Testis (tissue), 3 donors: ENCODE results near the gene DACT2. TPM values are rescaled to one million over a fixed set of nuclear protein-coding genes. Genes with fewer than 3 reads are reported as not detected.

Source experiments
- DNase-seq: peaks from one replicate; pipeline ENCODE4 v3.0.0-alpha.2; 2019
- H3K27ac ChIP-seq, 2 donors: fragments of 200-600 bp; sonication (generic); one replicate each; pipeline ENCODE4 v1.5.1; 2019
- H3K27me3 ChIP-seq: fragments of 200-600 bp; sonication (generic); one replicate; pipeline ENCODE4 v1.5.1; 2019
- H3K36me3 ChIP-seq: fragments of 200-600 bp; sonication (generic); one replicate; pipeline ENCODE4 v1.5.1; 2017; ENCODE audit warnings: low read depth; ENCODE audit errors: missing control alignments
- H3K4me1 ChIP-seq: fragments of 200-600 bp; sonication (generic); one replicate; pipeline ENCODE4 v1.5.1; 2019
- H3K4me3 ChIP-seq, 2 donors: fragments of 200-600 bp; sonication (generic); one replicate each; pipeline ENCODE4 v1.5.1; 2017 to 2019
- H3K9me3 ChIP-seq: fragments of 200-600 bp; sonication (generic); one replicate; pipeline ENCODE4 v1.5.1; 2017
- POLR2A ChIP-seq: fragments of 450-650 bp; IDR thresholded peaks from one replicate; pipeline ENCODE4 v1.6.1; 2017; ENCODE audit warnings: antibody characterized with exemption, mild to moderate bottlenecking, moderate library complexity
- WGBS, 2 donors: methylation state at CpG; one replicate each; pipeline ENCODE4 v1.1.5; 2018; 5-methylcytosine and 5-hydroxymethylcytosine counted together
- intact Hi-C: fragments of 100-400 bp; cut with DNase I; formaldehyde crosslinking; loops from one replicate; pipeline ENCODE4 v1.15.1; 2023; ENCODE audit warnings: low total_unique reads
- polyA plus RNA-seq: library from polyadenylated mRNA; stranded (reverse); fragments of 350-450 nt; fragmentation: Illumina TruSeq; extraction: RNeasy Lipid Tissue Mini Kit (QIAGEN cat#74804); gene quantifications from one replicate; pipeline ENCODE4 v1.2.3, GENCODE V29; 2014; ENCODE audit warnings: low read depth, low replicate concordance; ENCODE audit not compliant: insufficient read depth
- total RNA-seq, 2 donors: library from RNA; depleted of rRNA; stranded (reverse); fragments of >200 nt; gene quantifications; one replicate each; pipeline ENCODE4 v1.2.3, GENCODE V29; 2016
- TF ChIP-seq, protein P1 (sequence below), 3 experiments: fragments of 450-650 bp in 2 of 3; fragments of 200-600 bp in 1 of 3; sonication (generic) in 1 of 3; IDR thresholded peaks; one replicate each; pipeline ENCODE4 v1.5.1; 2016 to 2019; ENCODE audit warnings: antibody characterized with exemption in 3 of 3, mild to moderate bottlenecking in 2 of 3, moderate library complexity in 1 of 3

DACT2 gene
- total and polyA plus RNA-seq, 3 donors from 2014 or later, result 1.8 to 20.8 (median 2.0) TPM

DNA sequence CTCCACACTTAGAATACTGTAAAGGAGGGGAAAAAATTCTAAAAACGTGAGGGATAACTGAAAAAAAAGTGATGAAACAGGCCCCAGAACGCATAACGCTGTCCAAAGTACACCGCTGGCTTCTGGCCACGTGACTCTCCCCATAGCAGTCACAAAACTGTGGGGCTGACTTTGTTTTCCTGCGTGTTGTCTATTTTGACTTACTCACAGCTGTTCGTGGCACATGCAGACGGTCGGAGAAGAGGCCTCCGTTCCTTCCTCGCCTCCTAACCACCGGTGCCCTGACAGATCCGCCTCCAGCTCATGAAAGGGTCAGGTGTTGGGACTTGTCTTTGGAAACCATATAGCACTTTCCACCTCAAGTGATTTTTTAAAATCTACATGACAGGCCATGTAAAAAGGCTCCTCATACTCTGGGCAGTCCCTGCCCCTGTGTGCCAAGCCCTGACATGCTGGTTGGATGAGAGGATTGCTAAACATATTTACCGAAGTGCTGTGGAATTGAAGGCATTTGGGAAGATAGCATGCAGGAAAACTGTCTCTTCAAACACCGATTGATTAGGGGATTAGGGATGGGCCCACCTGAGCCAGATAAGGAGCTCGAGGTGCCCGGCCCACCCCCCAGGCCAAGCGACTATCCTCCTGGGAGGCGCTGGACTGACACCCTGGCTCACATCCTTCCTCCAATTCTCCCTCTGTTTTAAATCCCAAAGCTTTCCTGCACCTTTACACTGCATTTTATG lies 54.8 kb downstream of the DACT2 start:
- Histone ChIP-seq H3K36me3 (no peaks in the 10 kb centered on the region), H3K4me1 (no peaks in the 10 kb centered on the region), H3K27ac (no peak overlapping the region), H3K4me3 (no peak overlapping the region), H3K27me3 (no peaks in the 10 kb centered on the region), H3K9me3 (no peaks in the 10 kb centered on the region)
- WGBS, 2 donors, result 66 to 77% methylated on average over 19 of the region's 19 CpGs
- no peak for DNase-seq
- TF ChIP-seq POLR2A, result no peak
- TF ChIP-seq, protein P1, sequence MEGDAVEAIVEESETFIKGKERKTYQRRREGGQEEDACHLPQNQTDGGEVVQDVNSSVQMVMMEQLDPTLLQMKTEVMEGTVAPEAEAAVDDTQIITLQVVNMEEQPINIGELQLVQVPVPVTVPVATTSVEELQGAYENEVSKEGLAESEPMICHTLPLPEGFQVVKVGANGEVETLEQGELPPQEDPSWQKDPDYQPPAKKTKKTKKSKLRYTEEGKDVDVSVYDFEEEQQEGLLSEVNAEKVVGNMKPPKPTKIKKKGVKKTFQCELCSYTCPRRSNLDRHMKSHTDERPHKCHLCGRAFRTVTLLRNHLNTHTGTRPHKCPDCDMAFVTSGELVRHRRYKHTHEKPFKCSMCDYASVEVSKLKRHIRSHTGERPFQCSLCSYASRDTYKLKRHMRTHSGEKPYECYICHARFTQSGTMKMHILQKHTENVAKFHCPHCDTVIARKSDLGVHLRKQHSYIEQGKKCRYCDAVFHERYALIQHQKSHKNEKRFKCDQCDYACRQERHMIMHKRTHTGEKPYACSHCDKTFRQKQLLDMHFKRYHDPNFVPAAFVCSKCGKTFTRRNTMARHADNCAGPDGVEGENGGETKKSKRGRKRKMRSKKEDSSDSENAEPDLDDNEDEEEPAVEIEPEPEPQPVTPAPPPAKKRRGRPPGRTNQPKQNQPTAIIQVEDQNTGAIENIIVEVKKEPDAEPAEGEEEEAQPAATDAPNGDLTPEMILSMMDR (IDR thresholded peaks at IDR 0.05), result no peak
- intact Hi-C loops, result no loop called here

DNA sequence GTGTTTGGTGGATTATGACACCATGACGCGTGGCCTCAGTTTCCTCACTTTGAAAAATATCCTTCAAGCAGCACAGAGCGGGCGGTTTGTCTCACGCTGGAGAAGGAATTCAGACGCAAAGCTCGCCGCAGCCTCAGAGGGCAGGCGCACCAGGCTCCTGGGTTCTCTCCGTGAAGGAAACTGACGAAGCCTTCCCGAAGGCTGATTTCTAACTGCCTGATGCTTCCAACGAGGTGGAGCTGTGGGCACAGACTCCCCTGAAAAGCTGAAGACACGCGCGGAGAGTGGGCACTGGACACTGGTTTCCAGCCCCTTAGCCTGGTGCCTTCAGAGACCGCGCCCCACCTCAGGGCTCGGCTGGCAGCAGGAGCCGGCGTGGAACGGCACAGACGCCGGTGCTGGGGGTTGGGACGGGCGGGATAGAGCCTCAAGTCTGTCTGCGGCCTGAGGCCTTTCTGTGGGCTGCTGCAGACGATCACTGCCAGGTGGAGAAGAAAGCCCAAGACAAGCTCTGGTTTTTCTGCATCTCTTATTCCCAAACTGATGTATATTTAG lies 56.1 kb downstream of the DACT2 start:
- Histone ChIP-seq H3K4me3 (no peak overlapping the region), H3K27ac (no peak overlapping the region), H3K9me3 (no peaks in the 10 kb centered on the region), H3K27me3 (no peaks in the 10 kb centered on the region), H3K4me1 (no peaks in the 10 kb centered on the region), H3K36me3 (no peaks in the 10 kb centered on the region)
- intact Hi-C loops, result no loop called here
- TF ChIP-seq POLR2A, result no peak
- whole genome bisulfite sequencing, 2 donors, result 60 to 69% methylated on average over 17 to 28 of the region's 28 CpGs
- no peak for DNase-seq

GRCh38 chr6:168261234-168261633 lies 58.3 kb downstream of the DACT2 start:
- intact Hi-C loops, result no loop called here
- WGBS, 2 donors, result 88 to 97% methylated on average over 10 to 12 of the region's 12 CpGs
- TF ChIP-seq, protein P1 (IDR thresholded peaks at IDR 0.05), result no peak
- Histone ChIP-seq H3K27me3 (no peaks in the 10 kb centered on the region), H3K9me3 (no peaks in the 10 kb centered on the region), H3K36me3 (no peaks in the 10 kb centered on the region), H3K4me3 (no peak overlapping the region), H3K27ac (no peak overlapping the region), H3K4me1 (no peaks in the 10 kb centered on the region)
- DNase-seq, result no peak

- Histone ChIP-seq H3K4me1 (no peaks in the 10 kb centered on the region), H3K27me3 (no peaks in the 10 kb centered on the region), H3K9me3 (no peaks in the 10 kb centered on the region), H3K27ac (no peak overlapping the region), H3K36me3 (no peaks in the 10 kb centered on the region), H3K4me3 (no peak overlapping the region)
- intact Hi-C loops, result no loop called here
- TF ChIP-seq, protein P1 (IDR thresholded peaks at IDR 0.05), result no peak
- TF ChIP-seq POLR2A, result no peak
- no peak for DNase-seq
- 90 to 94% methylated on average over 17 to 24 of the region's 24 CpGs for whole genome bisulfite sequencing, 2 donors
Measured at GRCh38 chr6:168260420-168260987, 59.1 kb downstream of the DACT2 start.

- H3K36me3 ChIP-seq, result no peaks in the 10 kb centered on the region
- H3K4me3 ChIP-seq, result no peak overlapping the region
- H3K27ac ChIP-seq, result no peak overlapping the region
- intact Hi-C loops, result no loop called here
- TF ChIP-seq POLR2A, result no peak
- TF ChIP-seq, protein P1 (IDR thresholded peaks at IDR 0.05), result no peak
- 88 to 97% methylated on average over 15 of the region's 15 CpGs for WGBS, 2 donors
- no peaks in the 10 kb centered on the region for H3K4me1 ChIP-seq
- DNase-seq, result no peak
- H3K27me3 ChIP-seq, result no peaks in the 10 kb centered on the region
- H3K9me3 ChIP-seq, result no peaks in the 10 kb centered on the region
Measured at GRCh38 chr6:168258795-168259194, 60.8 kb downstream of the DACT2 start.
